ENCODE data around the gene USP33. TPM values are rescaled to one million over a fixed set of nuclear protein-coding genes. Genes with fewer than 3 reads are reported as not detected.
"Not testable (repeated sequence)": the region's sequence is repeated elsewhere in the genome, so short reads cannot be mapped to it uniquely, and the experiment has no call there.

Gene USP33
- total RNA-seq, 6 experiments from 2014 or later = 44.0 to 55.6 (median 50.5) TPM

- no peak for DNase-seq
- Mint-ChIP-seq H3K36me3 (ENCODE audit: low read depth) (peaks cover 8% of the 10 kb centered on the region), H3K4me3 (peak overlapping the region; percentile 99; the same call in 1 of the 2 replicates), H3K9me3 (no peaks in the 10 kb centered on the region), H3K27ac (no peak overlapping the region; the same call in 1 of the 2 replicates), H3K27me3 (ENCODE audit: insufficient read depth) (no peaks in the 10 kb centered on the region), H3K4me1 (ENCODE audit: low read depth) (peaks cover 29% of the 10 kb centered on the region)
- TF ChIP-seq CTCF (IDR thresholded peaks at IDR 0.05) = no peak
Observed at GRCh38 chr1:77756052-77756754, 3.4 kb downstream of the USP33 start.

- H3K4me3 Mint-ChIP-seq; H3K9me3 Mint-ChIP-seq; H3K27me3 Mint-ChIP-seq (ENCODE audit: insufficient read depth): not testable (repeated sequence)
- peak overlapping the region; percentile 18; the same call in 1 of the 2 replicates for H3K27ac Mint-ChIP-seq
- peaks cover 51% of the 10 kb centered on the region for H3K4me1 Mint-ChIP-seq (ENCODE audit: low read depth)
- peak; percentile 16 for DNase-seq
- peaks cover 18% of the 10 kb centered on the region for H3K36me3 Mint-ChIP-seq (ENCODE audit: low read depth)
Observed at GRCh38 chr1:77749489-77749888, 10.2 kb downstream of the USP33 start.

- Mint-ChIP-seq H3K4me1 (ENCODE audit: low read depth) (peaks cover 40% of the 10 kb centered on the region), H3K36me3 (ENCODE audit: low read depth) (peaks cover 34% of the 10 kb centered on the region), H3K4me3 (no peak overlapping the region), H3K27me3 (ENCODE audit: insufficient read depth) (0 out of 2 replicates have a peak, but pooled peaks cover 3% of the 10 kb centered on the region), H3K9me3 (no peaks in the 10 kb centered on the region), H3K27ac (no peak overlapping the region)
- no peak for DNase-seq
- TF ChIP-seq CTCF (IDR thresholded peaks at IDR 0.05) = no peak
Observed at GRCh38 chr1:77744576-77744975, 15.1 kb downstream of the USP33 start.

- Mint-ChIP-seq H3K27me3 (ENCODE audit: insufficient read depth) (no peaks in the 10 kb centered on the region), H3K36me3 (ENCODE audit: low read depth) (peaks cover 40% of the 10 kb centered on the region), H3K9me3 (no peaks in the 10 kb centered on the region)
Observed at GRCh38 chr1:77742011-77742555, 17.6 kb downstream of the USP33 start.

GRCh38 chr1:77741316-77741715, 18.3 kb downstream of the USP33 start:
- no peak for TF ChIP-seq CTCF (IDR thresholded peaks at IDR 0.05)
- DNase-seq = no peak
- Mint-ChIP-seq H3K27me3 (ENCODE audit: insufficient read depth) (no peaks in the 10 kb centered on the region), H3K9me3 (no peaks in the 10 kb centered on the region), H3K36me3 (ENCODE audit: low read depth) (peaks cover 40% of the 10 kb centered on the region), H3K4me1 (ENCODE audit: low read depth) (peaks cover 25% of the 10 kb centered on the region), H3K27ac (no peak overlapping the region), H3K4me3 (no peak overlapping the region)

More at GRCh38 chr1:77742011-77742555, 17.6 kb downstream of the USP33 start:
- Mint-ChIP-seq H3K4me1 (ENCODE audit: low read depth) (peaks cover 25% of the 10 kb centered on the region), H3K27ac (no peak overlapping the region), H3K4me3 (no peak overlapping the region)
- TF ChIP-seq CTCF (IDR thresholded peaks at IDR 0.05) = no peak
- no peak for DNase-seq

GRCh38 chr1:77739235-77739634, 20.4 kb downstream of the USP33 start:
- DNase-seq = no peak
- H3K4me1 Mint-ChIP-seq (ENCODE audit: low read depth) = peaks cover 10% of the 10 kb centered on the region
- H3K27me3 Mint-ChIP-seq (ENCODE audit: insufficient read depth) = no peaks in the 10 kb centered on the region
- TF ChIP-seq CTCF (IDR thresholded peaks at IDR 0.05) = no peak
- peaks cover 25% of the 10 kb centered on the region for H3K36me3 Mint-ChIP-seq (ENCODE audit: low read depth)
- H3K4me3 Mint-ChIP-seq = no peak overlapping the region
- H3K9me3 Mint-ChIP-seq = no peaks in the 10 kb centered on the region
- H3K27ac Mint-ChIP-seq = no peak overlapping the region

Data from HFFc6 (cell line).